NCI-H2227 (cell line): ENCODE measurements around the gene CES3.
"Not testable (repeated sequence)": the region's sequence is repeated elsewhere in the genome, so short reads cannot be mapped to it uniquely, and the experiment has no call there.

Experiments used
- DNase-seq: peaks from one replicate; lab custom pipeline; 2025; ENCODE audit not compliant: unreplicated experiment; lab: John Stamatoyannopoulos, UW

The CES3 gene

DNA sequence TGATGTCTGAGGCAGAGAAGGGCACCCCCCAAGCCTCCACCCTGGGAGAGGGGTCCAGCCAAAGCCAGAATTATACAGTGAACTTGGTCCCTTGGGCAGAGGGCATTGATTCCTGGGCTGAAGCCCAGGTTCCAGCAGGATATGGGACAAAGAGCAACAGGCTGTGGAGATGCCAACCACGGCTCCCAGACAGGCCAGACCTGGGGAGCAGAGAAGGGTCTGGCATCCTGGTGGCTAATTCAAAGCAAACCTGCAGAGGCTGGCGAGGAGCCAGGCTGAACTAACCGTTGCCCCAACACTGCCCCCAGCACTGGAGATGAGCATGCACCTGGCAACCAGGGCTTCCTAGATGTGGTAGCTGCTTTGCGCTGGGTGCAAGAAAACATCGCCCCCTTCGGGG, 3.0 kb downstream of the CES3 start:
- no peak for DNase-seq

DNA sequence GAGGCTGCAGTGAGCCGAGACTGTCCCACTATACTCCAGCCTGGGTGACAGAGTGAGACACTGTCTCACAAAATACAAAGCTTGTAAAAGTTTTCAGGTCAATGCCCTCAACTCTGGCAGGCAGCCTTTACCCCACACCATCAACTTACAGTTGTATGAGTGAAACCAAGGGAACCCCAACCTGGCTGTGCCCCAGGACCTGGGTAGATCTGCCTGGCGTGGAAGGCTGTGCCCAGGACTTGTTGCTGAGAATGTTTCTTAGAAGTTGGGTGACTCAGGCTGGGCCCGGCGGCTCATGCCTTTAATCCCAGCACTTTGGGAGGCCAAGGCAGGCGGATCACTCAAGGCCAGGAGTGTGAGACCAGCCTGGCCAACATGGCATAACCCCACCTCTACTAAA, 7.8 kb downstream of the CES3 start:
- DNase-seq = no peak

DNA sequence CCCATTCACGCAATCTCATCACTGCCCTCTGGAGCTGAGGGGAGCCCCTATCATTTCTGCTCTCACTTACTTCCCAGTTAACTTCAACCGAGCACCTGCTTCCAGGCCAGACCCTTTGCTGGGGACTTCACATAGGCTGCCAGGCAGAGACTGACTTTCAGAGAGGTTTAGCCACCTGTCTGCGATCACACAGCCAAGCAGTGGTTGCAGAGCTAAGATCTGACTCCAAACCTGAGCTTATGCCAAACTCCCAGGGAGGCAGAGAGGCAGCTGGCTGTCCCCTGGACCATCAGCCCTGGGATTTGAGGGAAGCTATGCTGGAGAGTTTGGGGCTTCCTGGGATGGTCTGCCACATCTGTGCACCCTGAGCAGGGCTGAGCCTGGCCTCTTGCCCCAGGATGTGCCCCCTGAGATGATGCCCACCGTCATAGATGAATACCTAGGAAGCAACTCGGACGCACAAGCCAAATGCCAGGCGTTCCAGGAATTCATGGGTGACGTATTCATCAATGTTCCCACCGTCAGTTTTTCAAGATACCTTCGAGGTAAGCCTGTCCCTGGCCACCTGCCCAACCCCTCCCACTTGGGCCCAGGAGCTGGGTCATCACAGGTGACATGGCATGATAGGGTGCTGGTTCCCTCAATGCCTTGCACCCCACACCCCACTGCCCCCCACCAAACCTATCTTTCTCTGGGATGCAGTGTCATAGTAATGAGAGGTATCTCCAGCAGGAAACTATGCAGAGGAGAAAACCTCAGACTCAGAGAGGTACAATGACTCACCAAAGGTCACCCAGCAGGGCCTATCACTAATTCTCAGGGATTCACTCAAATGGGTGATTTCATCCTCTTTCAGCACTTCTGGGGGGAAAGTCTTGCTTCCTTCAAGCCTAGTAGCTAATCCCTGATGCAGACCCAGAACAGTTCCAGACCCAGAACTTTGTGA, 10.0 kb downstream of the CES3 start:
- DNase-seq = no peak

DNA sequence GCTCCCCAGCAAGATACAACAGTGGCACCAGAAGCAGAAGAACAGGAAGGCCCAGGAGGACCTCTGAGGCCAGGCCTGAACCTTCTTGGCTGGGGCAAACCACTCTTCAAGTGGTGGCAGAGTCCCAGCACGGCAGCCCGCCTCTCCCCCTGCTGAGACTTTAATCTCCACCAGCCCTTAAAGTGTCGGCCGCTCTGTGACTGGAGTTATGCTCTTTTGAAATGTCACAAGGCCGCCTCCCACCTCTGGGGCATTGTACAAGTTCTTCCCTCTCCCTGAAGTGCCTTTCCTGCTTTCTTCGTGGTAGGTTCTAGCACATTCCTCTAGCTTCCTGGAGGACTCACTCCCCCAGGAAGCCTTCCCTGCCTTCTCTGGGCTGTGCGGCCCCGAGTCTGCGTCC, 11.9 kb downstream of the CES3 start:
- DNase-seq = no peak

DNA sequence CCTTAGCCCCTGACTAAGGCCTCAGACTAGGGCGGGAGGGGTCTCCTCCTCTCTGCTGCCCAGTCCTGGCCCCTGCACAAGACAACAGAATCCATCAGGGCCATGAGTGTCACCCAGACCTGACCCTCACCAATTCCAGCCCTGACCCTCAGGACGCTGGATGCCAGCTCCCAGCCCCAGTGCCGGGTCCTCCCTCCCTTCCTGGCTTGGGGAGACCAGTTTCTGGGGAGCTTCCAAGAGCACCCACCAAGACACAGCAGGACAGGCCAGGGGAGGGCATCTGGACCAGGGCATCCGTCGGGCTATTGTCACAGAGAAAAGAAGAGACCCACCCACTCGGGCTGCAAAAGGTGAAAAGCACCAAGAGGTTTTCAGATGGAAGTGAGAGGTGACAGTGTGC, 12.7 kb downstream of the CES3 start:
- no peak for DNase-seq

DNA sequence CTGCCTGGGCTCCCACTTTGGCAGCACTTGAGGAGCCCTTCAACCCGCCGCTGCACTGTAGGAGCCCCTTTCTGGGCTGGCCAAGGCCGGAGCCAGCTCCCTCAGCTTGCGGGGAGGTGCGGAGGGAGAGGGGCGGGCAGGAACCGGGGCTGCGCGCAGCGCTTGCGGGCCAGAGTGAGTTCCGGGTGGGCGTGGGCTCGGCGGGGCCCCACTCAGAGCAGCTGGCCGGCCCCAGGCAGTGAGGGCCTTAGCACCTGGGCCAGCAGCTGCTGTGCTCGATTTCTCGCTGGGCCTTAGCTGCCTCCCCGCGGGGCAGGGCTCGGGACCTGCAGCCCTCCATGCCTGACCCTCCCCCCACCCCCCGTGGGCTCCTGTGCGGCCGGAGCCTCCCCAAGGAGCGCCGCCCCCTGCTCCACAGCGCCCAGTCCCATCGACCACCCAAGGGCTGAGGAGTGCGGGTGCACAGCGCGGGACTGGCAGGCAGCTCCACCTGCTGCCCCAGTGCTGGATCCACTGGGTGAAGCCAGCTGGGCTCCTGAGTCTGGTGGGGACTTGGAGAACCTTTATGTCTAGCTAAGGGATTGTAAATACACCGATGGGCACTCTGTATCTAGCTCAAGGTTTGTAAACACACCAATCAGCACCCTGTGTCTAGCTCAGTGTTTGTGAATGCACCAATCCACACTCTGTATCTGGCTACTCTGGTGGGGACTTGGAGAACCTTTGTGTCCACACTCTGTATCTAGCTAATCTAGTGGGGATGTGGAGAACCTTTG, 13.3 kb downstream of the CES3 start:
- DNase-seq = not testable (repeated sequence)

DNA sequence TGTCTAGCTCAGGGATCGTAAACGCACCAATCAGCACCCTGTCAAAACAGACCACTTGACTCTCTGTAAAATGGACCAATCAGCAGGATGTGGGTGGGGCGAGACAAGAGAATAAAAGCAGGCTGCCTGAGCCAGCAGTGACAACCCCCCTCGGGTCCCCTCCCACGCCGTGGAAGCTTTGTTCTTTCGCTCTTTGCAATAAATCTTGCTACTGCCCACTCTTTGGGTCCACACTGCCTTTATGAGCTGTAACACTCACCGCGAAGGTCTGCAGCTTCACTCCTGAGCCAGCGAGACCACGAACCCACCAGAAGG, 13.8 kb downstream of the CES3 start:
- not testable (repeated sequence) for DNase-seq

DNA sequence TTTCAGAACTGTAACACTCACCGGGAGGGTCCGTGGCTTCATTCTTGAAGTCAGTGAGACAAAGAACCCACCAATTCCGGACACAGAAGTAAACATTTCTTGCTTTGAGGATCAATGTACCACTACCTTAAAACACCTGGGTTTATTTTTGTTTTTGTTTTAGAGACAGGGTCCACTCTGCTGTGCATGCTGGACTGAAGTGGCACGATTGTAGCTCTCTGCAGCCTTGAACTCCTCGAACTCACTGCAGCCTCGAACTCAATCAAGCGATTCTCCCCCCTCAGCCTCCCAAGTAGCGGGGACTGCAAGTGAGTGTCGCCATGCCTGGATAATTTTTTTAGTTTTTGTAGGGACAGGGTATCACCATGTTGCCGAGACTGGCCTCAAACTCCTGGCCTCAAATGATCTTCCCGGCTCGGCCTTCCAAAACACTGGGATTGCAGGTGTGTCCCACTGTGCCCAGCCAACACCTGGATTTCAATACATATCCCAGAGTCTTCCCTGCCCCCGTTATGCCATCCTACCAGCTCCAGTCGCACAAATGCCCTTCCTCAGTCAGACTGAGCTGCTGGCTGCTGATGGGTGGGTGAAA, 14.3 kb downstream of the CES3 start:
- DNase-seq = no peak

DNA sequence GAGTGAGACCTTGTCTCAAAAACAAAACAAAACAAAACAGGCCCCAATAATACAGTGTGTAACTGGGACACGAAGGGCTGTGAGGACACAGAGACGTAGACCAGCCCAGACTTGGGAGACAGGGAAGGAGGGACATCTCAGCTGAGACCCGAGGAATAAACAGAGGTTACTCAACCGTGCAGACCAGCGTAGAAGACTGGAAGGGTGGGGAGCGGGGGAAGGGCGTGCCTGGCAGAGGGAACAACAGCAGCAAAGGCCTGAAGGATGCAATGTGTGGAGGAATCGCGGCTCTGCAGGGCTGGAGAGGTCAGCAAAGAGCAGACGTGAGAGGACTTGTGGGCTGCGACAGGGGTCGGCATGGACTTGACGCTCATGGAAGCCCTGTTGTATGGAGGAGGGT, 15.7 kb downstream of the CES3 start:
- DNase-seq = no peak

DNA sequence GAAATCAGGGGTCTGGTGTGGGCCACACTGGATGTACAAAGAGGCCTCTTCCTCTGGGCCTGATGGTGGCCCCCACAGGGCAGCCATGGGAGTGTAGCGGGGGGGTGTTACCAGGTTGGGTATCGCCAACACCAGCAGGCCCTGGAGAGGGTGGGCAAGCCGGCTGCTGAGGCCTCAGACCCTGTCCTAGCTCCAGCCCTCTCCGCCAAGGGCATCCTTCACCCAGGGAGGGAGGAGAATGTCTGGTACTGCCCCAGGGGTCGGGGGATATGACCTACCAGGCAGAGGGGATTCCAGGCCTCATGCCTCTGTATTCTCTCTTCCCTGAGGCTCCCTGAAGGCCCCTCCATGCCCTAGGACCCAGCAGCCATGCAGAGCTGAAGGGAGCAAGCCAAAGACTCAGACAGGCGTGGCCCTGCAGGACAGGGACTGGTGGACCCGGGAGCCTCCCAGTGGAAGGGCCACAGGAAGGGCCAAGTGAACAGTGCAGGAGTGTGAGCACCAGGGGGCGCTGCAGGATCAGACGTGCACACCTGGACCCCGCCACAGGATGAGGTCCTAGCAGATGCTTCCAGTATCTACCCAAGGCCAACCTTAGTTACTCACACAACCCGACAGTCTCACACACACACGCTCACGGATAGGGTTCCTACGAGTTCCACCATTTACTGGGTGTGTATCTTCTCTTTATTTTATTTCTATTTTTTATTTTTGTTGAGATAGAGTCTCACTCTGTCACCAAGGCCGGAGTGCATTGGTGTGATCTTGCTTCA, 16.5 kb downstream of the CES3 start:
- peak; percentile 79 for DNase-seq

DNA sequence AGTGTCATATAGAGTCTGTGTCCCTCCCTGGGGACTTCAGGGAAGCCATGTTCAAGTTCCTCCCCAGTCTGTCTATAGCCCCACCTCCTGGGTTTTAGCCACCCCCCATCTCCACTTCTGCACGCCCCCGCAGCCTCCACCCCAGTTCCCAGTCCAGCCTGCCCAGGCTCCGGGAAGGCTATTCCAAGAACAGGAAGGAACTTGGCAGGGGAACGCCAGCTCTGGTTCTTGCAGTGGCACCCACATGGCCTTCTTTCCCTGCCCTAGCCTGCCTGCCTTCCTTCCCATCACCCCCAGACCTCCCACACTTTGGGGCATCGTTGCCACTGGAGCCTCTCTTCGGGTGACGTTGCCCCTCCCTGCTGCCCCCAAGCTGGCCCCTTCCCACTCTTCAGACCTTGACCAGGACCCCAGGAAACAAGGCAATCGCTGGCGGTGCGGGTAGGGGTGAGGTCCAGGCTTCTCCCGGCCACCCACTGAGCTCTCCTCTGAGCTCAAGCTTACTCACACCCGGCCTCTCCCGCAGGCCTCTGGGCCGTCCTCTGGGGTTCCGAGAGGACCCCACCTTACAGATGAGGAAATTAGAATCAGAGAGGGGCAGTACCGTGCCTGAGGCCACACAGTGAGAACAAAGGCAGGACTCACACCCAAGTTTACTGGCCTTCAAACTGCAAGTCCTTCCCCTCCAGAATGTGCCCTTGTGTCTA, 18.1 kb downstream of the CES3 start:
- no peak for DNase-seq

DNA sequence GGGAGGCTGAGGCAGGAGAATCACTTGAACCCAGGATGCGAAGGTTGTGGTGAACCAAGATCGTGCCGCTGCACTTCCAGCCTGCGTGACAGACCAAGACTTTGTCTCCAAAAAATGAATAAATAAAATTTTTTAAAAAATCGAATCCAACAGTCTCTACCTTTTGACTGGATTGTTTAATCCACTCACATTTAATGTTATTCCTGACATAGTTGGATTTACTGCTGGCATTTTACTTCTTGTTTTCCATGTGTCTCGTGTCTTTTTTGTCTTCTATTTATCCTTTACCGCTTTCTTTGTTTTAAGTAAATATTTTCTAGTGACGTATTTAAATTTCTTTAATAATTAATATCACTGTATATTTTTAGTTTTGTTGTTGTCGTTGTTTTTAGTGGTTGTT, 22.0 kb downstream of the CES3 start:
- DNase-seq = no peak

DNA sequence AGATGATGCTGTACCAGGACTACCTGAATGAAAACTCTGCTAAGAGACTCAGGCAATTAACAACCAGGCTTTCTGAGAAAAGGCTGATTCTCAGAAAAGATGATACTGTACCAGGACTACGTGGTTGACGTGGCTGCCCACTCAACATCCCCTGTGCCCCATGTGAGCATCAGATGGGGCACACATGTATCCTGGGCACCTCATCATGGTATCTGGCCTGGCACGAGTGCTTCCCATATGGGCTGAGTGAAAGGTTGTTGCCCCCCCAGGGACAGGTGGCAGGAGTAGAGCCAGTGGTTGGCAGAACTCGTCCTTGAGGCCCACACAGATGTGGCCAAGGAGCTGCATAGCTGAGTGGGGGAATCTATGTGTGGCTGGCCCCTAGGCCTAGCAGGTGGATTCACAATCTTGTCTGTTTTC, 23.8 kb downstream of the CES3 start:
- no peak for DNase-seq

DNA sequence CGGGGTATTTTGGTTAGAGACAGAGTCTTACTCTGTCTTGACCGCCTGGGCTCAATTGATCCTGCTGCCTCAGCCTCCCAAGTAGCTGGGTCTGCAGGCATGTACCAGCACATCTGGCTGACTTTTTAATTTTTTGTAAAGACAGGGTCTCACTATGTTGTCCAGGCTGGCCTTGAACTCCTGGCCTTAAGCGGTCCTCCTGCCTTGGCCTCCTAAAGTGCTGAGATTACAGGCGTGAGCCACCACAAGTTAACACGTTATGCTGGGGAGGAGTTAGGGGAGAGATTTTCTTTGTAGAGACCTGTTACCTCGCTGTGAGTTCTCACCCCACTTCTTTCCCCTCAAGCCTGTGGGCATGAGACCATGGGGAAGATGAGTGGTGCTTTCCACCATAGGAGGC, 25.5 kb downstream of the CES3 start:
- no peak for DNase-seq

DNA sequence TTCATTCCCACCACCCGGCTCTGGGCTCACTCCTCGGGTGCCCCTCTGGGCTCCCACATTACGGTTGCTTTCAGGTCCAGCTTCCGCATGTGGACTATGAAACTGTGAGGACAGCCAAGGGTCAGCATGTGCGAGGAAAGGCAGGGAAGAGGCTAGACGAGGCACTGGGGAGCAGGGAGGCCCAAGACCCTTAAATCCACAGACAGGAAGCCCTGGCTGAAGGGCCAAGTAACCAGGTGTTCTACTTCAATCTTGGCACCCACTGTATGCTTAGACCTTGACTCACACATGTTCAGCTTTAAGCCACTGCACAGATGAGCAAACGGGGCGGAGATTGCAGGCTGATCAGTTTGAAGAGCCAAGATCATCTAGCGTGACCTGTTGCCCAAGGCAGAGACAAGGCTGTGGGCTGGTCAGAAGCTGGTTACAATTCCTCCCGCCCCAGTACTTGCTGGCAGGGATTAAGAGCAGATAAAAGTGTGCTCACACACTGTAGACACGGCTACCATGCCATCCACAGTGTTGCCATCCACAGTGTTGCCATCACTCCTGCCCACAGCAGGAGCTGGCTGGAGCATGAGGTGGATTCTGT, 27.2 kb downstream of the CES3 start, which contains the start of gene CES4A:
CES4A (plus strand) TSS at position 393 of the 592 bp plus-strand sequence; CDS start at position 577, 184 bp downstream.
- DNase-seq = no peak

DNA sequence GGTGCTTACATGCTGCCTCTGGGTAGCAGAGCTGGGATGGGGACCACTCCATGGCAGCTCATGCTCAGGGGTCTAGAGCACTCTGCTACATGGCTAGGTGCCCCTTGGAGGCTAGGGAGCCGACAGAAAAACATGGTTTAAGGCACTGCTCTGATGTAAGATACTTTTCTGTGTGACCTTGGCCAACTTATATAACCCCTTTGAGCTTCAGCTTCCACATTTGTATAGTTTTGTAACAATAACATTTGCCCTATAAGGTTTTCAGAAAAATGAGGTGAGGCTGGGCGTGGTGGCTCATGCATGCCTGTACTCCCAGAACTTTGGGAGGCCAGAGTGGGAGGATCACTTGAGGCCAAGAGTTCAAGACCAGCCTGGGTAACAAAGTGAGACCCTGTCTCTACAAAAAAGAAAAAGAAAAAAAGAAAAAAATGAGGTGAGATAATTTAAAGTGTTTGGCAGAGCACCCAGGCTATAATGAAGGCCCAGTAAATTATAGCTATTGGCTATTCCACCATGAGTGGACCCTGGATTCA, 30.5 kb downstream of the CES3 start:
- DNase-seq = no peak

DNA sequence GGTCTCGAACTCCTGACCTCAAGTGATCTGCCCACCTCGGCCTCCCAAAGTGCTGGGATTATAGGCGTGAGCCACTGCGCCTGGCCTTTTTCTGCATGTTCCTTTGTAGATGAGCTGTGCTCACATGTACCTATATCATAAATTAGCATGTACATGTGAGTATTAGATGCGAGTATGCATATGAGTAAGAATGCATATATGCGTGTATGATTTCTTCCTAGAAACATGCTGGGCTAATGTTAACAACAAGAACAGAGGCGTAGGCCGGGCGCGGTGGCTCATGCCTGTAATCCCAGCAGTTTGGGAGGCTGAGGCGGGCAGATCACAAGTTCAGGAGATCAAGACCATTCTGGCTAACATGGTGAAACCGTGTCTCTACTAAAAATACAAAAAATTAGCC, 32.5 kb downstream of the CES3 start:
- not testable (repeated sequence) for DNase-seq

DNA sequence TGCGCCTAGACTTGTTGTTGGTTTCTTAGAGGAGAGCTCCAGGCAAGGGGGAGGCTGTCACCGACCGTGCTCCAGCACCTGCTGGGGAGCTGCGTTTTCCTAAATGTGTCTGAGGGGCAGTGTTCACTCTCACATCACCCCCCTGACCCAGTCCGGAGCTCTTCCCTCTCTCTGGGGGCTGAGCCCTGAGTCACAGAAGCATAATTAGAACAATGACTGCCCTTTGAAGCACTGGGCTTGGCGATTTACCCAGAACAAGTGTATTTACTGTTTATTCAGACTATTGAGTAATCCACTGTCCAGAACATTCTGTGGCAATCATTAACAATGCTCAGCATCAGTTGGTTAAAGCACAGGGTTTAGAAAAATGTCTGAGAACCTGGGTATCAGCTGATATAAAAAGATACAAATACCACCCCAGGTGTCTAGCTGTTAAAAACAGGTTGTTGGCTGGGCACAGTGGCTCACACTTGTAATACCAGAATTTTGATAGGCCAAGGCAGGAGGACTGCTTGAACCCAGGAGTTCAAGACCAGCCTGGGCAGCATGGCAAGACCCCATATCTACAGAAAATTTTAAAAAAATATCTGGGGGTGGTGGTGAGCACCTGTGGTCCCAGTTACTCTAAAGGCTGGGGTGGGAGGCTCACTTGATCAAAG, 35.4 kb downstream of the CES3 start:
- no peak for DNase-seq

DNA sequence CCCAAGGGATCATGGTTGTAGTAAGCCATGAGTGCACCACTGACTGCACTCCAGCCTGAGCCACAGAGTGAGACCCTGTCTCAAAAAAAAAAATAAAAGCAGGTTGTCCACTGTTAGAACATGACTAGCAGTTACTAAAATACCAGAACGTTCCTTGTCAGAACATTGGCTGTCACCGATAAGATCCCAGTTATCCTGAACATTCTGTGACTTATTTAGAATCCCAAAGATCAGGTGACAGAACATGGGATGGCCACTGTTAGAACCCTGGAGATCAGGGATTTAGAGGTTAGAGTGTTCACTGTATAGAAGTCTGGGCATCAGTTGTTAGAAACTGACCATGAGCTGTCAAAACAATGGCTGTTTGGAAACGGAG, 35.9 kb downstream of the CES3 start:
- DNase-seq = no peak
